ENCODE data around the gene PRORP.

The PRORP gene

DNA sequence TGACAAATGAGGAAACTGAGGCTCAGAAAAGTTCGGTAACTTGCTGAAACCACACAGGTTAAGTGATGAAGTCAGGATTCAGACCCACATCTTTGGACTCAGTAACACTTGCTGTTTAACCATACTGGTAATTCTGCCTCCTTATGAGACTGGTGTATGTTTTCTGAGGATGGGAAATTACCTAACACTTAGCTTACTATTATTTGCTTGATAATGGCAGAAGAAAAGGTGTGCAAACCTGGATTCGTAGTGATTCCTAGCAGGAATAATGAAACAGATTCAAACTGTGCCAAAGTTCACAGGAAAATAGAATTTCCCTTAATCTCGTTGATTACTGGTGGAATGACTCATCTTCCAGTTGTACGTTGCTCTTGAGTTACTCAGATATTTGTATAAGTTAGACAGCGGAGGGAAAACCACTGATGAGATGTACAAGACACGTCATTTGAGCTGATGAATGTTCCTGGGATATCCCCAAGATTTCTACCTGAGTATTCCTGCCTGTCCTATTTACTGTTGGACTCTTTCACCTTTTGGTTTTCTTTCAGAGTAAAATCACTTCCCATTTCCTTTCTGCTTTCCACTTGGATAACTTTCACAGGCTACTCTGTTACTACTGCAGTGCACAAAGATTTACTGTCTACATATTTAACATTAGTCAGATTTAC is 37.5 kb downstream of the PRORP start:
- in situ Hi-C loops (cut with HindIII; ENCODE audit: low sequenced_read_pairs): no loop called here
- peak; percentile 67 for DNase-seq (ENCODE audit: low read depth)
- TF ChIP-seq, protein P1, sequence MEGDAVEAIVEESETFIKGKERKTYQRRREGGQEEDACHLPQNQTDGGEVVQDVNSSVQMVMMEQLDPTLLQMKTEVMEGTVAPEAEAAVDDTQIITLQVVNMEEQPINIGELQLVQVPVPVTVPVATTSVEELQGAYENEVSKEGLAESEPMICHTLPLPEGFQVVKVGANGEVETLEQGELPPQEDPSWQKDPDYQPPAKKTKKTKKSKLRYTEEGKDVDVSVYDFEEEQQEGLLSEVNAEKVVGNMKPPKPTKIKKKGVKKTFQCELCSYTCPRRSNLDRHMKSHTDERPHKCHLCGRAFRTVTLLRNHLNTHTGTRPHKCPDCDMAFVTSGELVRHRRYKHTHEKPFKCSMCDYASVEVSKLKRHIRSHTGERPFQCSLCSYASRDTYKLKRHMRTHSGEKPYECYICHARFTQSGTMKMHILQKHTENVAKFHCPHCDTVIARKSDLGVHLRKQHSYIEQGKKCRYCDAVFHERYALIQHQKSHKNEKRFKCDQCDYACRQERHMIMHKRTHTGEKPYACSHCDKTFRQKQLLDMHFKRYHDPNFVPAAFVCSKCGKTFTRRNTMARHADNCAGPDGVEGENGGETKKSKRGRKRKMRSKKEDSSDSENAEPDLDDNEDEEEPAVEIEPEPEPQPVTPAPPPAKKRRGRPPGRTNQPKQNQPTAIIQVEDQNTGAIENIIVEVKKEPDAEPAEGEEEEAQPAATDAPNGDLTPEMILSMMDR (IDR thresholded peaks at IDR 0.05; ENCODE audit: low read depth, low read length, missing control alignments): no peak
- no peak overlapping the region for H3K4me3 ChIP-seq (ENCODE audit: low read depth, low read length)

DNA sequence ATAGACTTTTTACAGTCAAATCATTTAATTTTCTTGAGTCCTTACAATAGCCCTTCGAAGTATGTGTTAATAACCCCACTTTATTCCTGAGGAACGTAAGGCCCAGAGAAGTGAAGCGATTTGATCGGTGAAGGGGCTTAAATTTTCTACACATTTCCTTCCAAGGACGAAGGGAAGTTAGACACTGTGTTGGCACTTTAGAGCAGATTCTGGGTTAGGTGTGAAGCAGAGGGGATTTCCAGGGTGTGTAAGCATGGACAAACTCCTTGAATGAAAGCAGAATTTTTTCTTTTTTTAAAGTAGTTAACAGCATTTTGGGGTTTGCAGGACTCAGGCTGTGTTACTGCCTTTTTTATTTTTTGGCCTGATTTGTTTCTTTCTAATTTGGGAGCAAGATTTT is 38.9 kb downstream of the PRORP start:
- in situ Hi-C loops (cut with HindIII; ENCODE audit: low sequenced_read_pairs): no loop called here
- H3K4me3 ChIP-seq (ENCODE audit: low read depth, low read length): no peak overlapping the region
- no peak for DNase-seq (ENCODE audit: low read depth)
- TF ChIP-seq, protein P1 (IDR thresholded peaks at IDR 0.05; ENCODE audit: low read depth, low read length, missing control alignments): no peak

DNA sequence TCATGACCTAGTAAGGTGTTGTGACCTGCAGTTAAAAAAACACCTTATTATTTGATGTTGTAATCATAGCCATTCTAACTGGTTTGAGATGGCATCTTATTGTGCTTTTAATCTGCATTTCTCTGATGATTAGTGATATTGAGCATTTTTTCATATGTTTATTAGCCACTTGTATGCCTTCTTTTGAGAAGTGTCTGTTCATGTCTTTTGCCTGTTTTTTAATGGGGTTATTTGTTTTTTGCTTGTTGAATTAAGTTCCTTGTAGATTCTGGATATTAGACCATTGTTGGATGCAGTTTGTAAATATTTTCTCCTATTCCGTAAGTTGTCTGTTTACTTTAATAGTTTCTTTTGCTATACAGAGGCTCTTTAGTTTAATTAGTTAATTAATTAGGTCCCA is 41.0 kb downstream of the PRORP start:
- no peak for DNase-seq (ENCODE audit: low read depth)
- H3K4me3 ChIP-seq (ENCODE audit: low read depth, low read length): no peak overlapping the region
- in situ Hi-C loops (cut with HindIII; ENCODE audit: low sequenced_read_pairs): no loop called here
- TF ChIP-seq, protein P1 (IDR thresholded peaks at IDR 0.05; ENCODE audit: low read depth, low read length, missing control alignments): no peak

DNA sequence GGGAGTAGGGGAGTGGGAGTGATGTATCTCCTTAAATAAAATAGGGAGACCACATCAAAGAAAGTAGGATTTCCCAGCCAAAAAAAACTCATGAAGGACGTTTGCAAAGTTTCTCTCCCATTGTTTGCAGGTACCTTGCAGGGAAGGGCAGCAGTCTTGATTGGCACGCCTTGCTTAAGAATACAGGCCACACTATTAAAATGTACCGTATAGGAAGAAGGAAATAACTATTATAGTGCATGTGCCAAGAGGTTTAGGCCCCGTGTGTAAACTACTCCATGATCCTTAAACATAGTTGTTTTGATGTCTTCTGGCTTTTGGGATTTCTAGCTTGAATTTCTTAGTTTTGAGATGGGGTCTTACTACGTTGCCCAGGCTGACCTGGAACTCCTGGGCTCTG is 42.5 kb downstream of the PRORP start:
- DNase-seq (ENCODE audit: low read depth): no peak
- TF ChIP-seq, protein P1 (IDR thresholded peaks at IDR 0.05; ENCODE audit: low read depth, low read length, missing control alignments): no peak
- H3K4me3 ChIP-seq (ENCODE audit: low read depth, low read length): no peak overlapping the region
- in situ Hi-C loops (cut with HindIII; ENCODE audit: low sequenced_read_pairs): no loop called here

DNA sequence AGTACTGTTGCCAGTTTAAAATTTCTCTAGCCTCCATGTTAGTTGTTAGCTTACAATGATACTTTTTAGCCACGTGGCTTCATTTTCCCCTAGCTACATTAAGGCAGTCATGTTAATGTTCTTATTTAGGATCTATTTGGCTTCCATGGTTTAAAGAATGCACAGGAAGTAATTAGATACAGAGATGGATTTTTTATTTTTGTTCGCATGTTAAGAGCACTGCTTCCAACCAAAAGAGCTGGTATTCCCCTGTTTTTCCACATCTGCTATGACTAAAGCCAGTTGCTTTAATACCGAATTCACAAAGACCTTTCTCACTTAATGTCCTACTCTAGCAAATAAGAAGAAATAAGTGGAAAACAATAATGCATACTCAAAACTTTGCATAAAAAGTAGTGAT is 45.1 kb downstream of the PRORP start:
- H3K4me3 ChIP-seq (ENCODE audit: low read depth, low read length): no peak overlapping the region
- DNase-seq (ENCODE audit: low read depth): no peak
- in situ Hi-C loops (cut with HindIII; ENCODE audit: low sequenced_read_pairs): no loop called here
- TF ChIP-seq, protein P1 (IDR thresholded peaks at IDR 0.05; ENCODE audit: low read depth, low read length, missing control alignments): no peak

Measured in astrocyte of the cerebellum (primary cell).